Calu3 (cell line): Measurements from ENCODE around the gene SUGP1. TPM values are rescaled to one million over a fixed set of nuclear protein-coding genes. Genes with fewer than 3 reads are reported as not detected.

Experiments
- BruUV-seq: library from RNA; stranded (reverse); fragments of 400-500 nt; replicated peaks from 2 replicates; lab custom pipeline; 2021; lab: Mats Ljungman, UMichigan
- CTCF ChIA-PET: fragments of 300-600 bp; sonication (Branson Sonifier 250); formaldehyde crosslinking; loops from one replicate; lab custom pipeline; 2022; ENCODE audit warnings: antibody characterized with exemption; lab: Charles Lee
- DNase-seq: peaks from one replicate; pipeline ENCODE4 v3.0.0; 2022
- H3K27ac Mint-ChIP-seq: one replicate; pipeline ENCODE4 v1.8.0; 2022; ENCODE audit warnings: mixed read lengths; ENCODE audit not compliant: unreplicated experiment
- H3K27me3 Mint-ChIP-seq: one replicate; pipeline ENCODE4 v1.8.0; 2022; ENCODE audit warnings: mixed read lengths; ENCODE audit not compliant: unreplicated experiment
- H3K36me3 Mint-ChIP-seq: one replicate; pipeline ENCODE4 v1.8.0; 2022; ENCODE audit warnings: mild to moderate bottlenecking, moderate library complexity, mixed read lengths; ENCODE audit not compliant: insufficient read depth, unreplicated experiment
- H3K4me1 Mint-ChIP-seq: one replicate; pipeline ENCODE4 v1.8.0; 2022; ENCODE audit warnings: mild to moderate bottlenecking, low read depth, mixed read lengths; ENCODE audit not compliant: unreplicated experiment
- H3K4me3 Mint-ChIP-seq: one replicate; pipeline ENCODE4 v1.8.0; 2022; ENCODE audit warnings: mild to moderate bottlenecking, low read depth, moderate library complexity, mixed read lengths; ENCODE audit not compliant: unreplicated experiment
- H3K9me3 Mint-ChIP-seq: one replicate; pipeline ENCODE4 v1.8.0; 2022; ENCODE audit warnings: low read depth, mixed read lengths; ENCODE audit not compliant: unreplicated experiment
- CTCF ChIP-seq: fragments of 200-600 bp; IDR thresholded peaks from one replicate; pipeline ENCODE4 v1.8.0; 2022; ENCODE audit warnings: antibody characterized with exemption; ENCODE audit not compliant: unreplicated experiment
- intact Hi-C: fragments of 100-400 bp; cut with micrococcal nuclease; formaldehyde crosslinking; loops from one replicate; pipeline ENCODE4 v1.10.0; 2022; ENCODE audit not compliant: unreplicated experiment
- total RNA-seq: library from RNA; stranded (reverse); gene quantifications from 2 replicates; pipeline ENCODE4 v1.2.3, GENCODE V29; 2022

Gene SUGP1
- total RNA-seq, 1 experiment from 2014 or later, result 41.3 TPM

GRCh38 chr19:19250196-19250801, 70.0 kb downstream of the SUGP1 start:
- Mint-ChIP-seq H3K4me1 (no peaks in the 10 kb centered on the region), H3K36me3 (no peaks in the 10 kb centered on the region), H3K9me3 (no peaks in the 10 kb centered on the region), H3K4me3 (no peak overlapping the region), H3K27me3 (peaks cover 60% of the 10 kb centered on the region), H3K27ac (no peak overlapping the region)
- no peak for DNase-seq
- intact Hi-C loops, result no loop called here
- BruUV-seq, result no TSS peak
- CTCF ChIA-PET, result no interaction called here
- no peak for TF ChIP-seq CTCF

GRCh38 chr19:19240476-19240875, 79.8 kb downstream of the SUGP1 start:
- Mint-ChIP-seq H3K36me3 (no peaks in the 10 kb centered on the region), H3K4me1 (no peaks in the 10 kb centered on the region), H3K27ac (no peak overlapping the region), H3K27me3 (peaks cover 48% of the 10 kb centered on the region), H3K4me3 (no peak overlapping the region), H3K9me3 (no peaks in the 10 kb centered on the region)
- no peak for TF ChIP-seq CTCF
- intact Hi-C loops, result no loop called here
- DNase-seq, result no peak
- no TSS peak for BruUV-seq
- CTCF ChIA-PET, result no interaction called here

- Mint-ChIP-seq H3K27me3 (peaks cover 47% of the 10 kb centered on the region), H3K4me3 (no peak overlapping the region), H3K36me3 (no peaks in the 10 kb centered on the region), H3K27ac (no peak overlapping the region), H3K9me3 (no peaks in the 10 kb centered on the region), H3K4me1 (no peaks in the 10 kb centered on the region)
- BruUV-seq, result no TSS peak
- CTCF ChIA-PET, result no interaction called here
- no peak for TF ChIP-seq CTCF
- no peak for DNase-seq
- intact Hi-C loops, result no loop called here
These were observed 80.6 kb downstream of the SUGP1 start for GRCh38 chr19:19239675-19240074.

- Mint-ChIP-seq H3K27me3 (peaks cover 40% of the 10 kb centered on the region), H3K4me3 (no peak overlapping the region), H3K36me3 (no peaks in the 10 kb centered on the region), H3K9me3 (no peaks in the 10 kb centered on the region), H3K27ac (no peak overlapping the region), H3K4me1 (no peaks in the 10 kb centered on the region)
- DNase-seq, result no peak
- CTCF ChIA-PET, result no interaction called here
- BruUV-seq, result no TSS peak
- no peak for TF ChIP-seq CTCF
- intact Hi-C loops, result no loop called here
These were observed 82.0 kb downstream of the SUGP1 start for GRCh38 chr19:19238126-19238894.
